ENCODE data around the gene WHRN. TPM values are rescaled to one million over a fixed set of nuclear protein-coding genes. Genes with fewer than 3 reads are reported as not detected.

WHRN gene
- total and polyA plus RNA-seq, 2 of the 13 experiments (the other 11 are each of a cell fraction or from before 2014, with no cell fraction given), result 2.3 to 5.3 TPM

DNA sequence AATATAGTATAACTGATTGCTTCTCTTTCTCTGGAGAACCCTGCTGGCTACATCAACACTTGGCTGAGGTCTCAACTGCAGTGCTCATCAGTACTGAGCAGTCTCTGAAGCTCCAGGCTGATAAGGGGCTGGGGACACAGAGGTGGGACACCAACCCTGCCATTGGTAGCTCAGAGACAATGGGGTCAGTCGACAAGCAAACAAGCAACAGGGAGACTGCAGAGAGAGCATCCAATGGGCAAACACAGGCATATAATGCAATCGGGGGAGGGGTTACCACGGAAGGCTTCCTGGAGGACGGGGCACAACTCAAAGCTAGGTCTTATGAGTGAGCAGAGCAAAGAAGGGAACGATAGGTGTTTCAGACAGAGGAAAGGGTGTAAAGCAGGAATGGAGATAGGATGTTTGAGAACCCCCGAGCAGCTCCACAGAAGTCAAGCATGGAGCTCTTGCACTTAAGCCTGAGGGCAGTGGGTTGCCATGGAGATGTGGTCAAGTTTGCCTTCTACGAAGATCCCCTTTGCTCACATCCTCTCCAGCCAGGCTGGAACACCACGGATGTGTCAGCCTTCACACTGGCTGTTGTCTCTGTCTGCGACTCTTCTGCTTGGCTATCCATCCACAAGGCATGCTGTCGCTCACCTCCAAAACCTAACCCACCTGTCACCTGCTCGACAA lies 96.0 kb downstream of the WHRN start (continued):
- TF ChIP-seq, protein P1, sequence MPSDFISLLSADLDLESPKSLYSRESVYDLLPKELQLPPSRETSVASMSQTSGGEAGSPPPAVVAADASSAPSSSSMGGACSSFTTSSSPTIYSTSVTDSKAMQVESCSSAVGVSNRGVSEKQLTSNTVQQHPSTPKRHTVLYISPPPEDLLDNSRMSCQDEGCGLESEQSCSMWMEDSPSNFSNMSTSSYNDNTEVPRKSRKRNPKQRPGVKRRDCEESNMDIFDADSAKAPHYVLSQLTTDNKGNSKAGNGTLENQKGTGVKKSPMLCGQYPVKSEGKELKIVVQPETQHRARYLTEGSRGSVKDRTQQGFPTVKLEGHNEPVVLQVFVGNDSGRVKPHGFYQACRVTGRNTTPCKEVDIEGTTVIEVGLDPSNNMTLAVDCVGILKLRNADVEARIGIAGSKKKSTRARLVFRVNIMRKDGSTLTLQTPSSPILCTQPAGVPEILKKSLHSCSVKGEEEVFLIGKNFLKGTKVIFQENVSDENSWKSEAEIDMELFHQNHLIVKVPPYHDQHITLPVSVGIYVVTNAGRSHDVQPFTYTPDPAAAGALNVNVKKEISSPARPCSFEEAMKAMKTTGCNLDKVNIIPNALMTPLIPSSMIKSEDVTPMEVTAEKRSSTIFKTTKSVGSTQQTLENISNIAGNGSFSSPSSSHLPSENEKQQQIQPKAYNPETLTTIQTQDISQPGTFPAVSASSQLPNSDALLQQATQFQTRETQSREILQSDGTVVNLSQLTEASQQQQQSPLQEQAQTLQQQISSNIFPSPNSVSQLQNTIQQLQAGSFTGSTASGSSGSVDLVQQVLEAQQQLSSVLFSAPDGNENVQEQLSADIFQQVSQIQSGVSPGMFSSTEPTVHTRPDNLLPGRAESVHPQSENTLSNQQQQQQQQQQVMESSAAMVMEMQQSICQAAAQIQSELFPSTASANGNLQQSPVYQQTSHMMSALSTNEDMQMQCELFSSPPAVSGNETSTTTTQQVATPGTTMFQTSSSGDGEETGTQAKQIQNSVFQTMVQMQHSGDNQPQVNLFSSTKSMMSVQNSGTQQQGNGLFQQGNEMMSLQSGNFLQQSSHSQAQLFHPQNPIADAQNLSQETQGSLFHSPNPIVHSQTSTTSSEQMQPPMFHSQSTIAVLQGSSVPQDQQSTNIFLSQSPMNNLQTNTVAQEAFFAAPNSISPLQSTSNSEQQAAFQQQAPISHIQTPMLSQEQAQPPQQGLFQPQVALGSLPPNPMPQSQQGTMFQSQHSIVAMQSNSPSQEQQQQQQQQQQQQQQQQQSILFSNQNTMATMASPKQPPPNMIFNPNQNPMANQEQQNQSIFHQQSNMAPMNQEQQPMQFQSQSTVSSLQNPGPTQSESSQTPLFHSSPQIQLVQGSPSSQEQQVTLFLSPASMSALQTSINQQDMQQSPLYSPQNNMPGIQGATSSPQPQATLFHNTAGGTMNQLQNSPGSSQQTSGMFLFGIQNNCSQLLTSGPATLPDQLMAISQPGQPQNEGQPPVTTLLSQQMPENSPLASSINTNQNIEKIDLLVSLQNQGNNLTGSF (CRISPR knock-in tag; IDR thresholded peaks at IDR 0.05), result no peak
- no peak for TF ChIP-seq EHMT2 (IDR thresholded peaks at IDR 0.05; ENCODE audit: borderline replicate concordance, low read depth, low read length)

DNA sequence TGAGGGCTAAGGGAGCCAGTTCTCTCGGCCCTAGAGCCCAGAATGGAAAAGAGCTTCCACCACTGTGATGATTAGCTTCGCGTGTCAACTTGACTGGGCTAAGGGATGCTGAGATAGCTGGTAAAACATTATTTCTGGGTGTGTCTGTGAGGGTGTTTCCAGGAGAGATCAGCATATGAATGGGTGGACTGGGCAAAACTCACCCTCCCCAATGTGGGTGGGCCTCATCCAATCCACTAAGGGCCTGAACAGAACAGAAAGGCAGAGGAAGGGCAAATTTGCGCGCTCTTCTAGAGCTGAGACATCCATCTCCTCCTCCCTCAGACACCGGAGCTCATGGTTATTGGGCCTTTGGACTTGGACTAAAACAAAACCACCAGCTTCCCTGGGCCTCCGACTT lies 96.6 kb downstream of the WHRN start:
- no peaks in the 10 kb centered on the region for H3K9me3 ChIP-seq (ENCODE audit: low read length)
- H3K27me3 ChIP-seq (ENCODE audit: control insufficient read depth in 1 of 2, insufficient read depth in 2 of 2, low read length in 2 of 2), result no peaks in the 10 kb centered on the region
- peaks cover 20% of the 10 kb centered on the region for H3K4me1 ChIP-seq (ENCODE audit: insufficient read depth, low read length)
- ChIA-PET POLR2A (no interaction called here), CTCF (ENCODE audit: low intra/inter-chr PET ratio, low total read pairs) (no interaction called here)
- no peak overlapping the region for H2AFZ ChIP-seq (ENCODE audit: low read length)
- DNase-seq (ENCODE audit: low spot score) (no peak), ATAC-seq (no peak), FAIRE-seq (no peak)
- no peaks in the 10 kb centered on the region for H3K36me3 ChIP-seq (replicated peaks in 1 of 2; ENCODE audit: control insufficient read depth in 1 of 2, insufficient read depth in 2 of 2, low read length in 2 of 2)
- in situ Hi-C loops (cut with HindIII; ENCODE audit: extremely low pct_ligation_motif_present, low pct_unique_long_range_greater_than_20kb) (loop anchor here (10.0 to 25.0 kb wide), 3 partner anchors 96 to 504 kb away; partner anchors contain the start of genes TEX53 and WHRN), intact Hi-C loops (cut with micrococcal nuclease; ENCODE audit: unreplicated experiment) (loop anchor here (5.0 to 10.0 kb wide), 3 partner anchors 499 to 1826 kb away; no protein-coding TSS in a partner anchor)
- no peak overlapping the region for H3K4me2 ChIP-seq (ENCODE audit: low read depth, low read length)
- no peaks in the 10 kb centered on the region for H4K20me1 ChIP-seq (ENCODE audit: insufficient read depth, low read length)
- no TSS peak for BruUV-seq (replicated peaks)
- no peak overlapping the region for H3K27ac ChIP-seq (ENCODE audit: extremely low read length, insufficient read depth, low read length)
- 71% methylated on average over 6 of the region's 7 CpGs for WGBS (ENCODE audit: low lambda C conversion rate)
- no peak overlapping the region for H3K4me3 ChIP-seq (replicated peaks in 1 of 3; ENCODE audit: insufficient read depth in 1 of 3, low read depth in 2 of 3, low read length in 3 of 3)
- no peaks in the 10 kb centered on the region for H3K79me2 ChIP-seq (ENCODE audit: insufficient read depth, low read length)
- no peak for TF ChIP-seq HMG20B (CRISPR knock-in tag; conservative IDR thresholded peaks at IDR 0.05)
- TF ChIP-seq TP53 (CRISPR knock-in tag; conservative IDR thresholded peaks at IDR 0.05), result no peak
- no peak for TF ChIP-seq ZKSCAN8 (CRISPR knock-in tag; IDR thresholded peaks at IDR 0.05; ENCODE audit: borderline replicate concordance)
- TF ChIP-seq, protein P2, sequence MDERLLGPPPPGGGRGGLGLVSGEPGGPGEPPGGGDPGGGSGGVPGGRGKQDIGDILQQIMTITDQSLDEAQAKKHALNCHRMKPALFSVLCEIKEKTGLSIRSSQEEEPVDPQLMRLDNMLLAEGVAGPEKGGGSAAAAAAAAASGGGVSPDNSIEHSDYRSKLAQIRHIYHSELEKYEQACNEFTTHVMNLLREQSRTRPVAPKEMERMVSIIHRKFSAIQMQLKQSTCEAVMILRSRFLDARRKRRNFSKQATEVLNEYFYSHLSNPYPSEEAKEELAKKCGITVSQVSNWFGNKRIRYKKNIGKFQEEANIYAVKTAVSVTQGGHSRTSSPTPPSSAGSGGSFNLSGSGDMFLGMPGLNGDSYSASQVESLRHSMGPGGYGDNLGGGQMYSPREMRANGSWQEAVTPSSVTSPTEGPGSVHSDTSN (CRISPR knock-in tag; IDR thresholded peaks at IDR 0.05), result no peak
- H3K9ac ChIP-seq (ENCODE audit: insufficient read depth, low read depth, low read length), result no peak overlapping the region

Measured in HepG2 (cell line).